Skin epidermis (tissue), 12 donors: ENCODE results near the gene MATCAP1.

ENCODE experiments used
- H3K27ac ChIP-seq, 21 experiments: fragments of 200-600 bp; sonication (generic) in 11 of 21; one replicate each; pipeline ENCODE4 v1.5.0; 2020; ENCODE audit warnings: mild to moderate bottlenecking in 3 of 21, inconsistent platforms in 2 of 21, moderate library complexity in 2 of 21
- H3K4me3 ChIP-seq, 7 experiments: fragments of 200-600 bp; sonication (generic) in 2 of 7; one replicate each; pipeline ENCODE4 v1.5.0; 2020; ENCODE audit warnings: inconsistent platforms in 2 of 7, mild to moderate bottlenecking in 2 of 7, moderate library complexity in 1 of 7

The MATCAP1 gene

DNA sequence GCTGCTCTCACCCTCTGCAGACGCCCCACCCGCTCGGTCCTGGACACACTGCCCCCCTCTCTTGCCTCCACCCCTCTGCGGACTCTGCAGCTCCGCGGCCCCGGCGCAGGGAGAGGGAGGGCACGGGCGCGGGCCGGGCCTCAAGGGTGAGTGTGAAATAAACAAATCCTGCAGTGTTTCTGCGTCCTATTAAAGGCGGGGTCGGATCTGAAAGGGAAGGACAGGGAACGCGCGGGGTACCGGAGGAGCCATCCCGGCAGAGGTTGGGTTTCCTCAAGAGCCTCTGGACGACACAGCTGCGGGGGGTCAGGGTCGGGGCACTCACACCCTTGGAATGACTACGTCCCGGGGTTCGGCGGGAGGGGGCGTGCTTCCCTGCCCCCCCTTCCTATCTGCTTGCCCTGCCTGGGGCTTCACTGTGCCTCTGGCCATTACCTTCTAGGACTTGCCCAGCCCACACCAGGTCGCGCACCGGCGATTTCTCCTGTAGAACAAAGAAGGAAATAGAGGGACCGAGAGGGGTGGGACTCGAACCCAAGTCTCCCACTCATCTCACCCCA lies 19.7 kb downstream of the MATCAP1 start:
- Histone ChIP-seq H3K27ac (peak overlapping the region in 12 of 21 experiments; percentile 2 to 69 (median 40)), H3K4me3 (peak overlapping the region; percentile 6 to 41 (median 23))

DNA sequence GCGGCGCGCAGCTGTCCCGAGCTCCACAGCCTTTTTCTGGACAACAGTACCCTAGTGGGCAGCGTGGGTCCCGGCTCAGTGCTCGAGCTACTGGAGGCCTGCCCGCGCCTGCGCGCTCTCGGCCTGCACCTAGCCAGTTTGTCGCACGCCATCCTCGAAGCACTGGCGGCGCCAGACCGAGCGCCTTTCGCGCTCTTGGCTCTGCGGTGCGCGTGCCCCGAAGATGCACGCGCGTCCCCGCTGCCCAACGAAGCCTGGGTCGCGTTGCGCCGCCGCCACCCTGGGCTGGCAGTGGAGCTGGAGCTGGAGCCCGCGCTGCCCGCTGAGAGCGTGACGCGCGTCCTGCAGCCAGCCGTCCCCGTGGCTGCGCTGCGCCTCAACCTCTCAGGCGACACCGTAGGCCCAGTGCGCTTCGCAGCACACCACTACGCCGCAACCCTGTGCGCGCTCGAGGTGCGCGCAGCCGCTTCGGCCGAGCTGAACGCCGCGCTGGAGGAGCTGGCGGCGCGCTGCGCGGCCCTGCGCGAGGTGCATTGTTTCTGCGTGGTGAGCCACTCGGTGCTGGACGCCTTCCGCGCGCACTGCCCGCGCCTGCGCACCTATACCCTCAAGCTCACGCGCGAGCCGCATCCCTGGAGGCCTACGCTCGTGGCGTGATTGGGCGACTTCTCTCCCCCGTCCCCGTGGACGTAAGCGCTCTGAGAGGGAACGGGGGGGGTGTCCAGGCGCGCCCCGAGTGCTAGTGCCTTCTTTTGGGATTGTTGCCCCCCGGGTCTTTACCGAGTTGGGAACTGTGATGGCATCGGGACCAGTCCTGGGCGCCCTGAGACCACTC lies 20.4 kb downstream of the MATCAP1 start:
- Histone ChIP-seq H3K27ac (peak overlapping the region in 12 of 21 experiments; percentile 2 to 69 (median 40)), H3K4me3 (peak overlapping the region; percentile 6 to 41 (median 23))

DNA sequence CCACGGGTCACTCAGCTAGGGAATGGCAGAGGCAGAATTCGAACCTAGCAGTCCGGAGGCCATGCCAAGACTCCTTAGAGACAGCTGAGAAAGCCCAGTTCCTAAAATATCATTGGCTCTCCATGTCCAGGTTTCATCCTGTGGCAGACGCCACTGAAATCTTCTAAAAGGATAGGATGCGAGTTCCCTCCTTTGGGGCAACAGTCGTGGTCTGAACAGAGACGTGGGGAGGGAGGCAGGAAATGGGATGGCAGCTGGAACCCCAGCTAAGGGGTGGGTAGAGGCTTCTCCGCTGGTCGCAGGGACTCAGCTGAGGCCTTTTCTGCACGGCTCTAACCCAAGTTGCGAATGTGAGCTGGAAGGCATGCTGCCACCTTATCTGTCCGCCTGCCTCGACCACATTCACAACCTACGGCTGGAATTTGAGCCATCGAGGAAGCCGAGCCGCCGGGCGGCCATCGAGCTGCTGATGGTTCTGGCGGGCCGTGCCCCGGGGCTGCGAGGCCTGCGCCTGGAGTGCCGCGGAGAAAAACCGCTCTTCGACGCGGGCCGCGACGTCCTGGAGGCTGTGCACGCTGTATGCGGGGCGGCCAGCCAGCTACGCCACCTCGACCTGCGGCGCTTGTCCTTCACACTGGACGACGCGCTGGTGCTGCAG lies 21.1 kb downstream of the MATCAP1 start:
- H3K27ac ChIP-seq, result peak overlapping the region in 3 of 21 experiments; percentile 2 to 69 (median 40)

DNA sequence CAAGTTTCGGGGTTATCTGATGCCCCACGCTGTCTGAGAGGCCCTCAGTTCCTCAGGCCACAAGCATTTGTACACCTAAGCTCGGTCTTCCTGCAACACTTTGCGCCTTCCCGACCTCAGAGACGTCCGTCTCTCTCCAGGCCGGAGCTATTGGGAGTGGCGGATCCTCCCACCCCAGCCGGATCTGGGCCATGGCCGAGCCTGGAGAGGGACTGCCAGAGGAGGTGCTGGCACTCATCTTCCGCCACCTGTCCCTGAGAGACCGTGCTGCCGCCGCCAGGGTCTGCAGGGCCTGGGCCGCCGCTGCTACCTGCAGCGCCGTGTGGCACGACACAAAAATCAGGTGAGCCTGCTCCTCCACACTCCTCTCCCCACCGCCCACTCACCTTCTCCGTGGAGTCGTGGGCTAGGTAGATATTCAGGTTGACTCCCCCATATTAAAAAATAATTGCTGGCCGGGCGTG lies 22.1 kb downstream of the MATCAP1 start:
- peak overlapping the region in 5 of 7 experiments; percentile 81 to 97 (median 93) for H3K4me3 ChIP-seq
- H3K27ac ChIP-seq, result peak overlapping the region in 1 of 21 experiments; percentile 30

More for the DNA sequence above, 21.1 kb downstream of the MATCAP1 start:
- peak overlapping the region in 5 of 7 experiments; percentile 6 to 41 (median 24) for H3K4me3 ChIP-seq

DNA sequence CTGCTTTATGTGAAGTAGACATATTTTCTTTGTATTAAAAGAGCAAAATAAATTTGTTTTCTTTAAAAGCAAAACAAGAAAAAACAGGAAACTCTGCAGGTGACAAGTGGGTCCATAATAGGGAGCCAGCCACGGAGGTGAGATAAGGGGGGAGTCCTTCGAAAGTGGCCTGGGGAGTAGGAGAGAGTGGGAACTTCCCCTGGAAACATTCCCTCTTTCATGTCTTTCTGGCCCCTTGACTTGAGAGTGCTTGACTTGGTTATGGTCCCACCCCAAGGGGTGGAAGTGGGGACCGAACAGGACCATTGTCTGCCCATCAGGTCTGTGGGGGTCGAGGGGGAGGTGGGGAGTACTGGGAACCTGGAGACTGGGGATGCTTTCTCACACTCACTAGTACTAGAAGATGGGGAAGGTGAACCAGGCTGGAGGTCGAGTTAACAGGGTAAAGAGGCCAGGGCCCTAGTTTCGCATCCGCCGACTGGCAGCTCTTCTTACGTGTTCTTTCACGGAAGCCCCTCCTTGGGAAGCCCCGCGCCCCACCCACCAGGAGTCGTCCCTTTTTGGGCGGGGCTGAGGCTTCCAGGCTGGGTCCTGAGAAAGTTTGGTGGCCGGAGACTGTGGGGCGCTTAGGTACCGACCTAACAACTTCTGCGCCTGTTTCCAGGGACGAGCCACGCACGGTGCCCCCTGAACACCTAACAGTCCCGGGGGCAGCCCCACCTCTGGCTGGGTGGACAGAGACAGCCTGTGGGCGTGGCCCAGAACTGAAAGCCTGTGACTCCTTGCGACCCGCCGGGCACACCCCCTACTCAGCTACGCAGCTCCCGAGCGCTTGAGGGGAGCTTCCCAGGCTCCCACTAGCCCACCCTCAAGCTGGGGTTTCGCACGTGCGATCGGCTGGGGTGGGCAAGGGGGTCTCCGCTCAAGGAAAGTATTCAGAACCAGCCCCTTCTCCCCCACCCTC lies 24.8 kb downstream of the MATCAP1 start:
- Histone ChIP-seq H3K27ac (peak overlapping the region; percentile 54 to 97 (median 87)), H3K4me3 (peak overlapping the region; percentile 70 to 97 (median 92))

DNA sequence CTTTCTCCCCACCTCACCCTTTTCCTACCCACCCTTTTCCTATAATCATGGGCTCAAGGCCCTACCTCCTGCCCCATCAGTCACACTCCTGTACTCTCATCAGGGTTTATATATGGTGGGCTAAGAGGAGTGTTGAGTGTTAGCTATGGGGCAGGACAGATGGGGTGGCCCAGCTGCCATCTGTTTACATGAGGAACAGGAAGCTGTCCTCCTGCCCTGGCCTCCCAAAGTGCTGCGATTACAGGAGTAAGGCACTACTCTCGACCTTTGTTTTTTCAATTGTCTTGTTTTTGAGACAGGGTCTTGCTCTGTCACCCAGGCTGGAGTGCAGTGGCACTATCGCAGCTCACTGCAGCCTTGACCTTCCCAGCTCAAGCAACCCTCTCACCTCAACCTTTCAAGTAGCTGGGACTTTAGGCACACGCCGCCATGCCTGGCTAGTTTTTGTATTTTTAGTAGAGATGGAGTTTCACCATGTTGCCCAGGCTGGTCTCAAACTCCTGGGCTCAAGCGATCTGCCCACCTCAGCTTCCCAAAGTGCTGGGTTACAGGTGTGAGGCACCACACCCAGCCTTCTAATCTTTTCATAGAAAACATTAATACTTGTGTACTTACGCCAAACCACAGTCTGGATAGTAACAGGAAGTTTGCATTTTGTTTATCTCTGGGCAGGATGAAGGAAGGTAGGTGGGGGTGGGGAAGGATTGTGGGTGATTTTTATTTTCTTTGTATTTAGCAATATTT lies 25.7 kb downstream of the MATCAP1 start:
- peak overlapping the region in 1 of 7 experiments; percentile 92 for H3K4me3 ChIP-seq

DNA sequence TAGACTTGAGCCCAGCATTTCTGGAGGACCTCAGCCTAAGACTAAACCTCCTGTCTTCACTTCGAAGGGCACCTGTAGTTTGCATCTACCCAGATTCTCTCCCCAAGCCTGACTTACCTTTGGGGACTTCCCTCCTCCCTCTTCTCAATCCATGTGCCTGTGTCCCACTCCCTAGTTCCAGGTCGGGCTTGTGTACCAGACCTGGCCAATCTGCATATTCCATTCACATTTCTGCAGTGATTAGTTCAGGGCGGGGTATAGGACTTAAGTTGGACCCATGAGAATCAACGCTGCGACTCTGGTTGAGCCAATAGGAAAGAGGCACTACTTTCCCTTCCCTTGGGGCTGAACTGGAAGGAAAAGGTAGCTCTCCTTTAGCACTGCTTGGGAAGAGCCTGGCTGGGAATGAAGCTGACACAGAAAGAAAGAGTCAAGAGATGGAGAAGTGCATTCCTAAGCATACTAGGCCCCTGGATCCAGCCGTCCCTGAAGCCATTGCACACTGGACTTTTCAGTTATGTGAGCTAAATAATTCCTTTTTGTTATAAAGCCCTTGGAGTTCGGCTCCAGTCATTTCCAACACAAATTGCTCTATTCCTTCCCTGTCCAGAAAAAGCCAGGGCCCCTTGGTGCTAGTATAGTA lies 26.5 kb downstream of the MATCAP1 start:
- Histone ChIP-seq H3K4me3 (no peak overlapping the region), H3K27ac (peak overlapping the region in 5 of 21 experiments; percentile 1 to 96 (median 38))

More for the DNA sequence above, 25.7 kb downstream of the MATCAP1 start:
- H3K27ac ChIP-seq, result peak overlapping the region in 12 of 21 experiments; percentile 11 to 97 (median 88)

DNA sequence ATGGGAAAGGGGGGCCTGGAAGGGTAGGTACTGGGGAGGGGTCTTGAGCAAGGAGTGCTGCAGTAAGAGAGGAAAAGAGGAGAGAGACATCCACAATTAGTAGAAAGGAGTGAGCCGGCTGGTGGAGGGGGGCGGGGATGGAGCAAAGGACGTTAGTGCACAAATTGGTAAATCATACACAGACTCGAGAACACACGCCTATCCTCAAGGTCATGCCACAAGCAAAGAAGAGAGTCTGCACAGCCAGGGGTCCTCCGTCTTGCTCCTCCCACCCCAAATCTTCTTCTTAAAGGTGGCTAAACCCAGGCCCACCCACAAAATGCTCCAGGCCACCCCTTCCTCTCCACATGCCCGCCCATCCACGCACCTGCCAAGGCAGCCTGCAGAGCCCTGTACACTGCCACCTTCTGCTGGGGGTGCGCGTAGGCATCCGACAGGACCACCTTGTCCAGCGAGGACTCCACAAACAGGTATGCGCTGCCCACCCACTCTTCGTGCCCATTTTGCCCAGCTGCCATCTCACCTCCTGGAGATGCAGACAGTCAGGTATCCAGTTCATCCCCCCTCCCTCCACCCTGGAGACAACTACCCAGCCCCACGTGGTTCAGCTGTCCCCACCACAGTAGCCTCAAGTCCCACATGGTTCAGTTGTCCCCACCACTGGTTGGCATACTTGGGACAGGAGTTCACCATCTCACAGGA lies 27.5 kb downstream of the MATCAP1 start:
- Histone ChIP-seq H3K4me3 (no peak overlapping the region), H3K27ac (peak overlapping the region in 1 of 21 experiments; percentile 96)

DNA sequence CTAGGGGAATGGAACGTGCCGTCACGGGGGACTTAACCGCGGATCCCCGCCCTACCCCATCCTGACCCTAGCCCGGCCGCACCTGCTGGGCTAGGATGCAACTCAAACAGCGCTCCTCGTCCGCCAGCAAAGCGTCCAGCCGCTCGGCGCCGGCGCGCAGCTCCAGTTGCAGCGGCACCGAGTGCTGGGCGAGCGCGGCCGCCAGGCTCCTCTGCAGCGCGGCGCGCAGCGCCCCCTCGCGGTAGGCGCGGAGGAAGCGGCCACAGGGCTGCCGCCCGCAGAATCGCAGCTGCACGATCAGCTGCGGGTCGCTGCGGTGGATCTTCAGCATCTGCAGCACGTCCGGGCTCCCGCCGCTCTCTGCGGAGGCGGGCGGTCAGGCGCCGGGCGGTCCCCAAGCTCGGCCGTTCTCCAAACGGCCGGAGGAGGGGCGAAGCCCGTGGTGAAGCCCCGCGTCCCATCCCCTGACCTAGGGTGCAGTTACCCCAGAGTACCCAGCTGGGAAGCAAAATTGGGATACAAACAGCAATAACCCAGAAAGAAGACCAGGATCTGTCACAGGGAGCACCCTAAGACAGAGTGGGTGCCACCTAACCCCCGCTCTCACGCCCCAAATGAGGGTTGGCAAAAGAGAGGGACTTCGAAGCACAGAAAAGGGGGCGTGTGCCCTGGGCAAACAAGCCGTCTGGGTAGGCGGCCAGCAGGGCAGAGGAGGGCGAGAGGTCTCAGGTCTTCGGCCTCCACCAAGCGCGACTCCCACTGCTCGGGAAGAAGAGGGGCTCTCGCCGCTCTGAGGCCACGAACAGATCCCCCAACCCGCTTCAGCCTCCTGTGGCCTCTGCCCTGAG lies 28.2 kb downstream of the MATCAP1 start:
- Histone ChIP-seq H3K4me3 (peak overlapping the region in 3 of 7 experiments; percentile 9 to 23 (median 13)), H3K27ac (no peak overlapping the region)

DNA sequence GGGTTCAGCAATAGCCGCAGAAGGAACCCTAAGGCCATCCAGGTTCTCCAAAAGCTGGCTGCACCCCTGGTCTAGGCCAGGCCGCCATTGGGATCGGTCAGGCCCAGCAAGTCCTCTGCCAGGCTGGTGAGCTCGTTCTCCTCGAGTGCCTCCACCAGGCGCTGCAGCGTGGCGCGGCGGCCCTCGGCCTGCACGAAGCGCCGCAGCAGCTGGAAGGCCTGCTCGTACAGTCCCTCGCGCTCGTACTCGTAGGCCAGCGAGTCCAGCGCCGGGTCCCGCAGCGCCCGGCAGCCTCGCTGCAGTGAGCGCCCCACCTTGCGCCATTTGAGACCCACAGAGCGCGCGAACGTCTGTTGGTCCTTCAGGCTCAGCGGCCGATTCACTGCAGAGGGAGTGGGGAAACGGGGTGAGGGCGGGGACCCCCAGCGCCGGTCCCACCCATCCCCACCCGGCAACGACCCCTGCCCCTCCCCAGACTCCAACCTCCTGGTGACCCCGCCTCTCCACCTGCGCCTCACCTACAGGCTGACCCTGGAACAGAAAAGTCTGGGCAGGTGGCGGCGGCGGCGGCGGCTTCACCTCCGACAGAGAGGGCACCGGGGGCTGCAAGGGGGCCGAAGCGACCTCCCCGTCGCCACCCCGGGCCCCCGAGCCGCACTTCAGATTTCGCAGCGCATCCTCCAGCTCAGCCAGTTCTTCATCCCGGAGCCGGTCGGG lies 29.0 kb downstream of the MATCAP1 start:
- Histone ChIP-seq H3K4me3 (peak overlapping the region in 3 of 7 experiments; percentile 9 to 23 (median 13)), H3K27ac (no peak overlapping the region)

DNA sequence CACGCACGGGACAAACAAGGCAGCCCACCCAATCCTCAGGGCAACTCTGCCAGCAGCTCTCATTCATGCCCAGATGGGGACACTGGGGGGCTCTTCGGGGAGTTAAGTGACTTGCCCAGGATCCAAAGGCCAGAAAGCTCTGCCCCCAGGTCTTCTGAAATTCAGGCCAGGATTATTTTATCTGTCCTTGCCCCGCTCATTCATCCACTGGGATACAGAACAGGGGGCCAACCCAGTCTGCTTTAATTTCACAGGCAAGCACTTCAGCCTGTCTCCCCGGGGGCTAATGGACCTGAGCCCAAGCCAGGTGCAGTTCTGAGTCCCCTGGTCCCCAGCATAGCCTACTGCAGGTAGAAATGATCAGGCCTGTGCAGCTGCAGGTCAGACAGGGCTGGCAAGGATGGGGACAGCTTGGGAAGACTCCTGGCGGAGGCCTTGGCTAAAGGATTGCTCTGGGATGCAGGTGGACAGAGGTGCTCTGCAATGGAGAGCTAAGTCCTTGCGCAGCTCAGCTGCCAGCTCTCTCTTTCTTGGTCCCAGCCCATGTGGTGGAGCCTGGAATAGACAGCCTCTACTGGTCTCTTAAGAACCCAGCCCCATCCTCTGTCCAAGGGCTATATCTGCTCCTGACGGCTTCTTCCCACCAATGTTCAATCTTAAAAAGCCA lies 32.2 kb downstream of the MATCAP1 start:
- H3K4me3 ChIP-seq, result peak overlapping the region in 4 of 7 experiments; percentile 51 to 69 (median 62)
- peak overlapping the region in 15 of 21 experiments; percentile 64 to 96 (median 84) for H3K27ac ChIP-seq

DNA sequence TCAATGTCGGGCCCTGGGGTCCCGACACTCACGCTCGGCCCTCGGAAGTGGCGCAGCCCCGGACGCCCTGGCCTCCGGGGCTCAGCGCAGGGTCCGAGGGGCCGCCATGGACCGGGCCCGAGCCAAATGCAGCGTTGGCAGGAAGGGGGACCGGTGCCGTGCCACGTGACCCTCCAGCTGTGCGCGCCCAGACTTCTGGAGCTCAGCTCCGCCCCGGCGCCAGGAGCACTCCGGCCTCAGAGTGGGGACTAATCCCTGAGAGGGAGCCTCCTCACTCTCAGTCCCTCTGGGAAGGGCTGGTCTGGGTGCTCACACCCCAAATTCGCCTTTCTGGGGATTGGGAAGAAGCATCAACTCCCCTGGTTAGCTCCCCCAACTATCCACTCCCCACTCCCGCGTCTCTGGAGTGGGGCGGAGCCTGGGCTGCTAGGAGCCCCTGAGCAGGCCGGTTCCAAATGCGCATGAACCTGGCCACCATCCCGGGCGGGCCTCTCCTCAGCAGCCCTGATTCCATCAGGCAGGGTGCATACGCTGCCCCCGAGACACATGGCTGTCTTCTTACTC lies 32.8 kb downstream of the MATCAP1 start, which contains the start of gene B3GNT9:
Gene B3GNT9 (minus strand): TSS at position 166 of the 564 bp plus-strand sequence. CDS start 513 bp downstream, outside the sequence.
- H3K4me3 ChIP-seq, result peak within 1 kb of the TSS; percentile 51 to 78 (median 62)

DNA sequence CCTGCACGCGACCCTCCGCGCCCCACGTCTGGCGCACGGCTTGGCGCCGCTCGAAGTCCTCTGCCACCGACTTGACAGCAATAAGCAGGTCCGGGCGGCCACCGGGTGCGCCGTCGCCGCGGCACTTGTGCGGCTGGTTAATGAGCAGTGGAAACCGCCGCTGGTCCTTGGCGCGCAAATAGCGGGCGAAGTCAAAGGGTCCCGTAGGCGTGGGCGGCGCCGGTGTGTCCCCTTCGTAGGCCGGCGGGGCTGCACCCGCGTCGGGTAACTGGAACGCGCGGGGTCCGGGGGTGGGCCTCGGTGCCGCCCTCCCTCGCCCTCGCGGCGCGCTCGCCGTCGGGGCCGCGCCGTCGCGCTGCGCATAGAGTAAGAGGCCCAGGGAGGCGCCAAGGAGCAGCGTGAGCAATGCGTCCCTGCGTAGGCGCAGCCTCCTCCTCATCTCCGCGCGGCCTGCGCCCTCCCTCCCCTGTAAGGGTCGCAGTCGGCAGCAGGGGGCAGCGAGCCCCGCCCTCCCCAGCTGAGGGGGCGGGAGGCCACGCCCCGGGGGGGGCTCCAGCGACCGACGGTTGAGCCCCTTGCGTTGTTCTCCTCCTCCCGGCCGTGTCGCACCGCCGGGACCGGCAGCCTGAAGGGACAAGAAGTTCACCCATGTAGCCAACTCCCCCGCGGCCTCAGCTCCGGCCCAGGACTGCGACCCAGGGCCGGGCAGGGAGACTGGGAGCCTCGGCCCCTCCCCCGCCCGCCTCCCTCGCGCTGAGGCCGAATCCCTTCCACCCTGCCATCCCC lies 33.5 kb downstream of the MATCAP1 start:
- peak overlapping the region in 20 of 21 experiments; percentile 64 to 96 (median 84) for H3K27ac ChIP-seq

More for the DNA sequence above, 32.8 kb downstream of the MATCAP1 start, which contains the start of gene B3GNT9:
- peak within 1 kb of the TSS in 20 of 21 experiments; percentile 64 to 96 (median 84) for H3K27ac ChIP-seq

More for the DNA sequence above, 33.5 kb downstream of the MATCAP1 start:
- peak overlapping the region; percentile 51 to 78 (median 62) for H3K4me3 ChIP-seq
